Activated B cell treated with CpG ODN at 0.5 μM for 24 hours (primary cell): ENCODE measurements around the gene GLI3. TPM values are rescaled to one million over a fixed set of nuclear protein-coding genes. Genes with fewer than 3 reads are reported as not detected.

Experiments
- ATAC-seq: fragments of 200-7000 bp; cut with Tn5 transposase; one replicate; pipeline ENCODE4 v1.10.0; 2021; ENCODE audit warnings: low read depth, mild to moderate bottlenecking, moderate library complexity
- CTCF ChIA-PET: fragments of 350-600 bp; sonication (Branson Sonifier 250); formaldehyde crosslinking; loops from one replicate; lab custom pipeline; 2021; ENCODE audit warnings: antibody characterized with exemption; lab: Charles Lee
- POLR2A ChIA-PET: fragments of 350-600 bp; sonication (Branson Sonifier 250); formaldehyde crosslinking; loops from one replicate; lab custom pipeline; 2021; ENCODE audit warnings: antibody characterized with exemption; lab: Charles Lee
- DNase-seq: peaks from one replicate; pipeline ENCODE4 v3.0.0; 2022
- H3K27ac Mint-ChIP-seq: one replicate; pipeline ENCODE4 v1.8.0; 2020; ENCODE audit warnings: mixed read lengths
- H3K27me3 Mint-ChIP-seq: one replicate; pipeline ENCODE4 v1.8.0; 2021; ENCODE audit warnings: mixed read lengths
- H3K36me3 Mint-ChIP-seq: one replicate; pipeline ENCODE4 v1.8.0; 2021; ENCODE audit warnings: low read depth, mixed read lengths
- H3K4me1 Mint-ChIP-seq: one replicate; pipeline ENCODE4 v1.8.0; 2021; ENCODE audit warnings: mixed read lengths
- H3K4me3 Mint-ChIP-seq: one replicate; pipeline ENCODE4 v1.8.0; 2020; ENCODE audit warnings: mild to moderate bottlenecking, mixed read lengths
- H3K9me3 Mint-ChIP-seq: one replicate; pipeline ENCODE4 v1.8.0; 2020; ENCODE audit warnings: mixed read lengths
- CTCF ChIP-seq: fragments of 200-600 bp; IDR thresholded peaks from one replicate; pipeline ENCODE4 v1.8.0; 2022; ENCODE audit warnings: antibody characterized with exemption, mild to moderate bottlenecking
- intact Hi-C: fragments of 100-400 bp; cut with micrococcal nuclease; formaldehyde crosslinking; loops from one replicate; pipeline ENCODE4 v1.15.1; 2024
- total RNA-seq: library from RNA; stranded (reverse); gene quantifications from 2 replicates; pipeline ENCODE4 v1.2.3, GENCODE V29; 2022

The GLI3 gene
- total RNA-seq, 1 donor from 2014 or later: not detected

GRCh38 chr7:41994036-41994745 lies 242.8 kb downstream of the GLI3 start:
- intact Hi-C loops: no loop called here
- TF ChIP-seq CTCF: no peak
- Mint-ChIP-seq H3K4me3 (no peak overlapping the region), H3K36me3 (no peaks in the 10 kb centered on the region), H3K4me1 (no peaks in the 10 kb centered on the region), H3K27ac (no peak overlapping the region), H3K27me3 (peaks cover 8% of the 10 kb centered on the region), H3K9me3 (no peaks in the 10 kb centered on the region)
- CTCF ChIA-PET: no interaction called here
- no peak for ATAC-seq
- POLR2A ChIA-PET: no interaction called here
- no peak for DNase-seq

GRCh38 chr7:41992881-41993867 lies 243.8 kb downstream of the GLI3 start:
- ChIA-PET POLR2A (no interaction called here), CTCF (no interaction called here)
- peaks cover 4% of the 10 kb centered on the region for H3K27me3 Mint-ChIP-seq
- no peak overlapping the region for H3K27ac Mint-ChIP-seq
- H3K36me3 Mint-ChIP-seq: no peaks in the 10 kb centered on the region
- intact Hi-C loops: no loop called here
- no peaks in the 10 kb centered on the region for H3K4me1 Mint-ChIP-seq
- H3K9me3 Mint-ChIP-seq: no peaks in the 10 kb centered on the region
- no peak for TF ChIP-seq CTCF
- ATAC-seq (no peak), DNase-seq (no peak)
- H3K4me3 Mint-ChIP-seq: no peak overlapping the region

GRCh38 chr7:41984888-41985287 lies 252.1 kb downstream of the GLI3 start:
- ATAC-seq (no peak), DNase-seq (no peak)
- ChIA-PET CTCF (no interaction called here), POLR2A (no interaction called here)
- H3K27me3 Mint-ChIP-seq: peaks cover 4% of the 10 kb centered on the region
- no peak overlapping the region for H3K4me3 Mint-ChIP-seq
- H3K4me1 Mint-ChIP-seq: no peaks in the 10 kb centered on the region
- TF ChIP-seq CTCF: no peak
- H3K9me3 Mint-ChIP-seq: no peaks in the 10 kb centered on the region
- intact Hi-C loops: no loop called here
- H3K36me3 Mint-ChIP-seq: no peaks in the 10 kb centered on the region
- H3K27ac Mint-ChIP-seq: no peak overlapping the region

GRCh38 chr7:41981046-41982040 lies 255.7 kb downstream of the GLI3 start:
- Mint-ChIP-seq H3K9me3 (no peaks in the 10 kb centered on the region), H3K4me1 (no peaks in the 10 kb centered on the region), H3K27me3 (peaks cover 7% of the 10 kb centered on the region), H3K36me3 (no peaks in the 10 kb centered on the region), H3K27ac (no peak overlapping the region), H3K4me3 (no peak overlapping the region)
- ChIA-PET CTCF (no interaction called here), POLR2A (no interaction called here)
- intact Hi-C loops: no loop called here
- DNase-seq (no peak), ATAC-seq (no peak)
- TF ChIP-seq CTCF: no peak
